HG03064 (cell line): ENCODE measurements around the gene PXDN.
"Not testable (repeated sequence)": the region's sequence is repeated elsewhere in the genome, so short reads cannot be mapped to it uniquely, and the experiment has no call there.

ENCODE experiments used
- ATAC-seq: cut with Tn5 transposase; IDR thresholded peaks from one replicate; pipeline ENCODE4 v1.9.1; 2021; ENCODE audit warnings: low read depth; ENCODE audit not compliant: unreplicated experiment

PXDN gene

DNA sequence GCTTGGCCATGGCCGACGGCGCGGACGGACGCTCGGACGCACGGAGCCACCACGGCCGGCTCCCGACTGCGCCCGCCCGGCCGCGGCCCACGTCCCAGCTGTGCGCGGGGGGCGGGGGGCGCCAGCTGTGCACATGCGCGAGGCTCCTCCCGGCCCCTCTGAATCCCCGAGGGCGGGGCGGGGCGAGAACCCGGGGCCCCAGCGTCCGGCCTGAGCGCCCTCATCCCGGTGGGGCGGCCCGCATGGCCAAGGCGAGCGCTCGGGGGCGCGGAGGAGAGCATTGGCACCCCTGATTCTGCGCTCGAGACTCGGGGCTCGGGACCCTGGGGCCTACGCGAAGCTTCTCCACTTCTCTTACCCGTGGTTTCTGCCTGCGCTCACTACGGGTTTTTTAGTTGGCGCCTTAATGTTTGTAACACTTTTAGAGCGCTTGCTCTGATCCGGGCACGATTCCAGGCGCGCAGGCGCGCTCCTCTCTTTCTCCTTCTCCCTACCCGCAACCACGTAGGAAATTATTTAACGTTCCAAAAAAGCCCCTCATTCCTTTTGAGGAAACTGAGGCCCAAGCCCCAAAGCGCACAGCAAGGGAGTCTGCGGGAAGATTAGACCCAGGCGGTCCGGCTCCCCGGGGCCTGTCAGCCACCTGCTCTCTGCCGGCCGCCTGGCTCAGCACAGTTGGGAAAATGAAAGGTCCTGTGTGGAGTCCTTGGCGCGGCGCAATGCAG lies at the start of gene PXDN:
Gene PXDN (minus strand): TSS at position 70 of the 725 bp plus-strand sequence. CDS start 60 bp downstream, at position 10.
- no peak for ATAC-seq

- ATAC-seq = no peak
Observed at GRCh38 chr2:1793868-1794445, 49.6 kb upstream of the PXDN start.

DNA sequence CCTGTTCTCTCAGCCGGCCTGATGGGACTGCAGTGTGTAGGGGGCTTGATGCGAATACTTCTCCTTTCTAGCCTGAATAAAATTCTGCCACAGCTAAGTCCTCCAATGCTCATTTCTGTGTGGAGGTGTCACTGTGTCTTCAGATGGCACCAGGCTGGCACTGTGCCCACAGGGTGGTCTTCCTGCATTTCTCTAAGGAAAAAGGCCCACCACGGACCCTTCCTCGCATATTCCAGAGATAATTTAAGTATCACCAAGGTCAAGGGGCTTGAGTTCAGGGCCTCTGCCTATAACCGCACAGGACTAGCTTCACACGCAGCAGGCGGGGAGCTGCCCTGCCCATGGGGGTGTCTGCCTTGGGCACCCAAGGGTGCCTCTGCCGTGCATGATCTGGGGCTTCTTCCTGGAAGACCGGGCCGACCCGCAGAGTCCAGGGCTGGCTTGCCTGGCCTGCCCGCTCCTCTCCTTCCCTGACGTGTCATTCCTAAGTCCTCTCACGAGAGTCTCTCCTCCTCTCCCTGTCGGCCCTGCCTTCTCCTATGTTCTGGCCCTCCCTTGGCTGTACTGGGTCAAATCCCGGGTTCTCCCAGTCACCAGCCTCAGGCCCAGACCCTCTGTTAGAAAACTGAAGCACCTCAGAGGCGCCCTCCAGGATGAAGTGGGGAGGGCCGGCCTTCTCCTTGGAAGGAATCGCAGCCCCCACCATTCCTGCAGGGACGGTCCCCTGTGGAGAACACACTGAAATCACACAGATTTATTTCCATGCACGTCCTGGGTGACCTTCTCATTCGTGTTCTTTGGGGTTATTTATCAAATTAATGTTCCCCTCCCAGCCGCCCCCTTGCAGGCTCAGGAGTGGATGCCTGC lies 48.9 kb upstream of the PXDN start:
- ATAC-seq = no peak

GRCh38 chr2:1791685-1792435 lies 47.5 kb upstream of the PXDN start:
- no peak for ATAC-seq

DNA sequence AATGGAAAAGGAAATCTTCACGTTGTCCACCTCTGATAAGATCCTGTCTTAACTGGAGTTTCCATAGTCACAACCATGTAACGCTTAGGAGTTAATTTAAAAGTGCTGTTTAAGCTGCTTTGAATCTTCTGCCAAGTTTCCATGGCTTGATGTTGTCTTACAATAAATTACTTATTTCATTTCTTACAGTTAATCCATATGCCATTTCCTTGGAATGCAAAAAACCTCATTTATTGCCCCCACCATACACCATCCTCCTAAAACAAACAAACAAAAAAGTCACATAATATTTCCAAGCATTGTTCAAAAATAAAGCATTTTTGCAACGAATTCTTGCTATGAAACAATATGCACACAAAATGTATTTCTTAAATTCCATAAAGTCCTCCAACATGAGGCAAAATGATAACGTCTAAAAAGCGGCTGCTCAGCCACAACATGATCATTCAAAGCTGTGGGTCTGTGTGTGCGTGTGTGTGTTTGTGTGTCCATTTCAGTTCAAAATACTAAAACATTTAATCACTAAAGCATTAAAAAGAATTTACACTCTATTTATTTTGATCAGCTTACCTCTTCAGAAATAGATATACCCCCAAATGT lies 46.8 kb upstream of the PXDN start:
- no peak for ATAC-seq

- no peak for ATAC-seq
Observed at GRCh38 chr2:1790473-1790872, 46.2 kb upstream of the PXDN start.

DNA sequence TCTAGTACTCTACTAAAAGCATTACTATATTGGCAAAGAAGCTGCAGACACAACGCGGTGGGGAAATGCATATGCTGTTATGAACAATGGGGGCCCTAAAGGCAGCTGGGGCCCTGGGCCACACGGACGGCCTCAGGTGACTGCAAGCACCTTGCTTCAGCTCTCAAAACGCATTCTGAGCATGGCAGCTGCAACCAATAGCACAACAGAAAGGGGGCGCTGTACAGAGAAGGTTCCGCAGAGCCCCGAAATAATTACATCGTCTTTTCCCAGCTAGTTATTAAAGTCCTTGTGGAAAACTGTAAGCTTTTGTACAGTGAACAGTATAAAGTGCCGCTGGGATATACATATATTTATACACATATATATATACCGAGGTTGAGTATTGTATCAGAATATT lies 45.3 kb upstream of the PXDN start:
- no peak for ATAC-seq

- no peak for ATAC-seq
Observed at GRCh38 chr2:1788478-1788959, 44.2 kb upstream of the PXDN start.

GRCh38 chr2:1787755-1788477 lies 43.6 kb upstream of the PXDN start:
- ATAC-seq = no peak

- no peak for ATAC-seq
Observed at GRCh38 chr2:1784986-1785617, 40.8 kb upstream of the PXDN start.

GRCh38 chr2:1784087-1784486 lies 39.8 kb upstream of the PXDN start:
- ATAC-seq = no peak

GRCh38 chr2:1782514-1782913 lies 38.2 kb upstream of the PXDN start:
- ATAC-seq = no peak

DNA sequence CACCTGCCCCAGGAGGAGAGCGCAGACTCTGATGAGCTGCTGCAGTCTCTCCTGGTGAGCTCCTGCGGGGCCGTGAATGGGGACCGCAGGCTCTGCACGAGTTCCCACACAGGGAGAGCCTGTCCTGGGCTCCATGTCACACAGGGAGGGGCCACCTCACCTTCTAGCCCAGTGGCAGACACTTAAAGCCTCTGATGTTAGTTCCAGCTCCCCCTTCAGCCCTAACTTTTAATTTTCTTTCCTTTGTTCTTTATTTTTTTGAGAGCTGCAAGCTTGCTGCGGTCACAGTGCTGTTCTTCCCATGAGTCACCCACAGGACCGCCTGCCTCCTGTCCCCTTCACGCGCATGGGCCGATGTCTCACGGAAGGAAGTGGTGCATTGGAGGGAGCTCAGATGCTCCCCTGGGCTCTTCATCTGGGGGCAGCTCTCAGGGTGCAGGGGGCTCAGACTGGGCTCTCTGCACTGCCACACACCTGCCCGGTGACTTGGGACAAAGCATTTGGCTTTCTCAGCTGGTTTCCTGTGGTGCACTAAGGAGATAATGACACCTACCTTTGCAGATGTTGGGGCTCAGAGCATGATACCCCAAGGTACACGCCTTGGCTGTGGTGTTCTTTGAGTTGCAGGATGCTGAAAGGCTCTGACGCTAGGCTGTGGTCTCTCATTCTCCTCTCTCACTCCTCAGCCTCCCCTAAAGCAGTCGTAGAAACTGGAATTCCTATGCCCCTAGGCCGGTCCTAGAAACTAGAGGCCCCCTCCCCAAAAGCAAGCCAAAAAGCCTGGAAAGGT lies 37.2 kb upstream of the PXDN start:
- no peak for ATAC-seq

DNA sequence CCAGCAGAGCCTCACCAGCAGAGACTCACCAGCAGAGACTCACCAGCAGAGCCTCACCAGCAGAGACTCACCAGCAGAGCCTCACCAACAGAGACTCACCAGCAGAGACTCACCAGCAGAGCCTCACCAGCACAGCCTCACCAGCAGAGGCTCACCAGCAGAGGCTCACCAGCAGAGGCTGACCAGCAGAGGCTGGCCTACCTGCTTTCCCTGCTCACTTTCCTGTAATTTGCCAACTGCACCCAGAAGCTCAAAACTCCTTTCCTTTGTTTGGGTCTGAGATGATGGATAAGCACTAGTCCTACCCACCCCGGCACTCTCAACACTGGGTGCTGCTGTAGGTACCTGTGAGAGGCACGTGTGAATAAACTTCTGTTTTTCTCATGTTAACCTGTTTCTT lies 36.4 kb upstream of the PXDN start:
- no peak for ATAC-seq

DNA sequence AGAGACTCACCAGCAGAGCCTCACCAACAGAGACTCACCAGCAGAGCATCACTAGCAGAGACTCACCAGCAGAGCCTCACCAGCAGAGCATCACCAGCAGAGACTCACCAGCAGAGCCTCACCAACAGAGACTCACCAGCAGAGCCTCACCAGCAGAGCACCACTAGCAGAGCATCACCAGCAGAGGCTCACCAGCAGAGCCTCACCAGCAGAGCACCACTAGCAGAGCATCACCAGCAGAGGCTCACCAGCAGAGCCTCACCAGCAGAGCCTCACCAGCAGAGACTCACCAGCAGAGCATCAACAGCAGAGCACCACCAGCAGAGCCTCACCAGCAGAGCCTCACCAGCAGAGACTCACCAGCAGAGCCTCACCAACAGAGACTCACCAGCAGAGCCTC lies 35.7 kb upstream of the PXDN start:
- ATAC-seq = not testable (repeated sequence)

- no peak for ATAC-seq
Observed at GRCh38 chr2:1778566-1778965, 34.3 kb upstream of the PXDN start.

- ATAC-seq = no peak
Observed at GRCh38 chr2:1777781-1778180, 33.5 kb upstream of the PXDN start.

- ATAC-seq = no peak
Observed at GRCh38 chr2:1777156-1777555, 32.8 kb upstream of the PXDN start.
